ENCODE data around the gene KIF2C.

DNA sequence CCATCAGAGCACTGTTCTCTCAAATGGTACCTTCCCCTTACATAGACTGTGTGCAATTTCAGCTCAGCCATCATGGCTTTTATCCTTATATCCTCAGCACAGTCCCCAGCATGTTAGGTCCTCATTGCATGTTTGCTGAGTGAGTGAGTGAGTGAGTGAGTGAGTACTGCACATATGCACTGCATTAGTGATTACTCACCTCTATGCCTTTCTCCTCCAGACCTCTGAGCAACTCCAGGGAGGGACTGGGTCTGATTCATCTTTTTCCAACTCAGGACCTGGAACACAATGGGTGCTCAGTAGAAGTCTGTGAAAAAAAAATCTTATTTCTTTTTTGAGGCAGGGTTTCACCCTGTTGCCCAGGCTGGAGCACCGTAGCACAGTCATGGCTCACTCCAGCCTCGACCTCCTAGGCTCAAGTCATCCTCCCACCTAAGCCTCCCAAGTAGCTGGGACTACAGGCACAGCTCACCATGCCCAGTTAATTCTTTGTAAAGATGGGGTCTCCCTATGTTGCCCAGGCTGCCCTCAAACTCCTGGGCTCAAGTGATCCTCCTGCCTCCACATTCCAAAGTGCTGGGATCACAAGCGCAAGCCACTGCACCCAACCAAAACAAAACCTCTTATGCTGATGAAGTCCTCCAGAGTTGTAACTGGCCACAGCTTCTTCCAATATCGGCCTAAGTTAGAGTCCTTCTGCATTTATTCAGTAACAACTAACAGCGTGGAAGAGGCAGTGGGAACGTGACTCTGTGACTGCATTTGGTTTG lies 32.3 kb upstream of the KIF2C start:
- TF ChIP-seq POLR2A (IDR thresholded peaks at IDR 0.05; ENCODE audit: borderline replicate concordance, extremely low read depth, insufficient read depth, insufficient read length) (no peak), SP1 (IDR thresholded peaks at IDR 0.05; ENCODE audit: low read depth) (peak; percentile 66), YY1 (IDR thresholded peaks at IDR 0.05; ENCODE audit: extremely low read depth, insufficient replicate concordance, low read depth, low read length) (no peak), JUND (IDR thresholded peaks at IDR 0.05) (peak; percentile 77), EZH2 (IDR thresholded peaks at IDR 0.05) (no peak), EZH2phosphoT487 (IDR thresholded peaks at IDR 0.05; ENCODE audit: borderline replicate concordance) (no peak), RAD21 (IDR thresholded peaks at IDR 0.05; ENCODE audit: low read depth) (no peak), POLR2AphosphoS5 (IDR thresholded peaks at IDR 0.05; ENCODE audit: low read depth, low read length) (peak; percentile 21; the same call in 1 of the 2 replicates), EGR1 (IDR thresholded peaks at IDR 0.05; ENCODE audit: low read depth) (no peak)
- TF ChIP-seq, protein P1, sequence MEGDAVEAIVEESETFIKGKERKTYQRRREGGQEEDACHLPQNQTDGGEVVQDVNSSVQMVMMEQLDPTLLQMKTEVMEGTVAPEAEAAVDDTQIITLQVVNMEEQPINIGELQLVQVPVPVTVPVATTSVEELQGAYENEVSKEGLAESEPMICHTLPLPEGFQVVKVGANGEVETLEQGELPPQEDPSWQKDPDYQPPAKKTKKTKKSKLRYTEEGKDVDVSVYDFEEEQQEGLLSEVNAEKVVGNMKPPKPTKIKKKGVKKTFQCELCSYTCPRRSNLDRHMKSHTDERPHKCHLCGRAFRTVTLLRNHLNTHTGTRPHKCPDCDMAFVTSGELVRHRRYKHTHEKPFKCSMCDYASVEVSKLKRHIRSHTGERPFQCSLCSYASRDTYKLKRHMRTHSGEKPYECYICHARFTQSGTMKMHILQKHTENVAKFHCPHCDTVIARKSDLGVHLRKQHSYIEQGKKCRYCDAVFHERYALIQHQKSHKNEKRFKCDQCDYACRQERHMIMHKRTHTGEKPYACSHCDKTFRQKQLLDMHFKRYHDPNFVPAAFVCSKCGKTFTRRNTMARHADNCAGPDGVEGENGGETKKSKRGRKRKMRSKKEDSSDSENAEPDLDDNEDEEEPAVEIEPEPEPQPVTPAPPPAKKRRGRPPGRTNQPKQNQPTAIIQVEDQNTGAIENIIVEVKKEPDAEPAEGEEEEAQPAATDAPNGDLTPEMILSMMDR (IDR thresholded peaks at IDR 0.05 in 2 of 3, conservative IDR thresholded peaks at IDR 0.05 in 1 of 3; ENCODE audit: borderline replicate concordance in 1 of 3, insufficient read depth in 1 of 3, low read depth in 2 of 3, low read length in 2 of 3), result no peak
- TF ChIP-seq, protein P2, sequence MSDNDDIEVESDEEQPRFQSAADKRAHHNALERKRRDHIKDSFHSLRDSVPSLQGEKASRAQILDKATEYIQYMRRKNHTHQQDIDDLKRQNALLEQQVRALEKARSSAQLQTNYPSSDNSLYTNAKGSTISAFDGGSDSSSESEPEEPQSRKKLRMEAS (IDR thresholded peaks at IDR 0.05), result 0 out of 2 replicates have a peak, but pooled peaks have one; percentile 25
- TF ChIP-seq, protein P3, sequence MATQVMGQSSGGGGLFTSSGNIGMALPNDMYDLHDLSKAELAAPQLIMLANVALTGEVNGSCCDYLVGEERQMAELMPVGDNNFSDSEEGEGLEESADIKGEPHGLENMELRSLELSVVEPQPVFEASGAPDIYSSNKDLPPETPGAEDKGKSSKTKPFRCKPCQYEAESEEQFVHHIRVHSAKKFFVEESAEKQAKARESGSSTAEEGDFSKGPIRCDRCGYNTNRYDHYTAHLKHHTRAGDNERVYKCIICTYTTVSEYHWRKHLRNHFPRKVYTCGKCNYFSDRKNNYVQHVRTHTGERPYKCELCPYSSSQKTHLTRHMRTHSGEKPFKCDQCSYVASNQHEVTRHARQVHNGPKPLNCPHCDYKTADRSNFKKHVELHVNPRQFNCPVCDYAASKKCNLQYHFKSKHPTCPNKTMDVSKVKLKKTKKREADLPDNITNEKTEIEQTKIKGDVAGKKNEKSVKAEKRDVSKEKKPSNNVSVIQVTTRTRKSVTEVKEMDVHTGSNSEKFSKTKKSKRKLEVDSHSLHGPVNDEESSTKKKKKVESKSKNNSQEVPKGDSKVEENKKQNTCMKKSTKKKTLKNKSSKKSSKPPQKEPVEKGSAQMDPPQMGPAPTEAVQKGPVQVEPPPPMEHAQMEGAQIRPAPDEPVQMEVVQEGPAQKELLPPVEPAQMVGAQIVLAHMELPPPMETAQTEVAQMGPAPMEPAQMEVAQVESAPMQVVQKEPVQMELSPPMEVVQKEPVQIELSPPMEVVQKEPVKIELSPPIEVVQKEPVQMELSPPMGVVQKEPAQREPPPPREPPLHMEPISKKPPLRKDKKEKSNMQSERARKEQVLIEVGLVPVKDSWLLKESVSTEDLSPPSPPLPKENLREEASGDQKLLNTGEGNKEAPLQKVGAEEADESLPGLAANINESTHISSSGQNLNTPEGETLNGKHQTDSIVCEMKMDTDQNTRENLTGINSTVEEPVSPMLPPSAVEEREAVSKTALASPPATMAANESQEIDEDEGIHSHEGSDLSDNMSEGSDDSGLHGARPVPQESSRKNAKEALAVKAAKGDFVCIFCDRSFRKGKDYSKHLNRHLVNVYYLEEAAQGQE (IDR thresholded peaks at IDR 0.05; ENCODE audit: low read depth), result no peak
